H1 (cell line): ENCODE measurements around the gene PLAC9. TPM values are rescaled to one million over a fixed set of nuclear protein-coding genes. Genes with fewer than 3 reads are reported as not detected.

Experiments
- EZH2 ChIP-seq: fragments of 200-600 bp; sonication (generic); IDR thresholded peaks from 2 replicates; pipeline ENCODE4 v1.7.1; 2012; ENCODE audit warnings: low read depth, mild to moderate bottlenecking, moderate library complexity, low read length, inconsistent platforms; ENCODE audit not compliant: severe bottlenecking
- SP2 ChIP-seq: IDR thresholded peaks from 2 replicates; pipeline ENCODE4 v1.6.1; 2012; ENCODE audit warnings: mild to moderate bottlenecking, low read length, inconsistent platforms
- TAF1 ChIP-seq: IDR thresholded peaks from 2 replicates; pipeline ENCODE4 v1.6.1; 2011; ENCODE audit warnings: mild to moderate bottlenecking, low read depth, low read length
- ZNF274 ChIP-seq: IDR thresholded peaks from 2 replicates; pipeline ENCODE4 v1.7.0; 2012; ENCODE audit warnings: low read length, borderline replicate concordance; ENCODE audit errors: extremely low read depth
- polyA plus RNA-seq, 7 experiments: library from polyadenylated mRNA; depleted of rRNA in 3 of 7; stranded (reverse) in 5 of 7; unstranded in 2 of 7; fragments of >200 nt in 5 of 7; fragments of 200-250 nt in 2 of 7; gene quantifications; 1 replicate in 5 of 7; 2 replicates in 1 of 7; 4 replicates in 1 of 7; pipeline versions ENCODE4 v1.2.1 to v1.2.3, GENCODE V29; 2011 to 2013; ENCODE audit warnings: missing spikeins in 2 of 7, mixed read lengths in 2 of 7
- total RNA-seq: library from RNA; stranded (reverse); fragmentation: NEBNext Ultra II Directional; extraction: Animal tissue kit (Norgen Biotek cat#: 25700); gene quantifications from 2 replicates; pipeline ENCODE4 v1.2.1, GENCODE V29; 2021
- TF ChIP-seq, protein P1 (sequence below): IDR thresholded peaks from 2 replicates; pipeline ENCODE4 v1.6.1; 2012; ENCODE audit warnings: inconsistent platforms

PLAC9 gene
- total and polyA plus RNA-seq, 2 of the 8 experiments (the other 6 are each of a cell fraction or from before 2014, with no cell fraction given), result 8.4 to 16.7 TPM

DNA sequence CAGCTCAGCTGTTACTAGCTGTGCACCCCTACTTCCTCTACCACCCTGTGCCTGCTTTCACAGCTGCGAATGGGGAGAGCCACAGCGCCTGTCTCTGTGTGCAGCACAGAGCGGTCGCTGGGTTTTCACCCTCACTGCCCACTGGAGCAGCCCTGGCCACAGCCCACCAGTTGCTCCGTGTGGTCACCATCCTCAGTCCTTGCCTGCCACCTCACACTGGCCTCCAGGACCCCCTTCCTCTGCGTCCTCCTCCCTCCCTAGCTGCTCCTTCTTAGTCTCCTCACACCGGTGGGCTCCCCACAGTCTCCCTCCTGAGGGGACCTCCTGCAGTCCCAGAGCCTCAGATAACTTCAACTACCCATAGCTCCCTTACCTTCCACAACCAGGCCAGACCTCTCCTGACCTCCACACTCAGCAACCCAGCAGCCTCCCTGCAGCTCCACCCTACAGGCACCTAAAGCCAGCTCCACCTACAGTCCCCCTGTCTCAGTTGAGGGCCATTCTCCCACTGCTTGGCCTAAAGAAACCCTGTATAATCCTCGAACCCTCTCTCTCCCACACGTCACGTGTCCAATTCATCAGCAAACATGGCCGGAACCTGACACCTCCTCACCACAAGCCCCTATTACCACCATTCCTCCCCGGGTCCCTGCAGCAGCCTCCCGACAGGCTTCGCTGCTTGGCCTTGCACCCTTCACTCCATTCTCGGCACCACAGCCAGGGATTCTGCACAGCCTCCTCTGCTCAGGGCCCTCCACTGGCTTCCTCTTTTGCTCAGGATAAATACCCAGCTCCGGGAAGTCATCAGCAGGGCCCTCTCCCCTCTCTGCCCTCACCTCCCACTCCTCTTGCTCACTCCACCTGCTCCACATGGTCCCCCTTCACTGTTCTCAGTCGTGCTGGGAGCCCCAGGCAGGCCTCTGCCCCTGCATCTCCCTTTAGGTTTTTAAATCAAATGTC lies 28.1 kb downstream of the PLAC9 start (continued):
- TF ChIP-seq TAF1, result no peak
- TF ChIP-seq SP2, result no peak
- no peak for TF ChIP-seq EZH2
- no peak for TF ChIP-seq ZNF274
- TF ChIP-seq, protein P1, sequence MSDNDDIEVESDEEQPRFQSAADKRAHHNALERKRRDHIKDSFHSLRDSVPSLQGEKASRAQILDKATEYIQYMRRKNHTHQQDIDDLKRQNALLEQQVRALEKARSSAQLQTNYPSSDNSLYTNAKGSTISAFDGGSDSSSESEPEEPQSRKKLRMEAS, result no peak
